SK-N-DZ (cell line): ENCODE measurements around the gene PPP2R3C. TPM values are rescaled to one million over a fixed set of nuclear protein-coding genes. Genes with fewer than 3 reads are reported as not detected.
"Not testable (repeated sequence)": the region's sequence is repeated elsewhere in the genome, so short reads cannot be mapped to it uniquely, and the experiment has no call there.

Experiments
- DNase-seq: peaks from one replicate; pipeline ENCODE4 v3.0.0-alpha.2; 2015; ENCODE audit warnings: low spot score
- polyA plus RNA-seq, 2 experiments: library from polyadenylated mRNA; depleted of rRNA; stranded (reverse); fragments of >200 nt; gene quantifications; 2 replicates each; pipeline ENCODE4 v1.2.3, GENCODE V29; 2014

PPP2R3C gene
- polyA plus RNA-seq (2014; cell fraction: cytosol; rRNA removed) = 70.2 and 71.1 TPM in 2 replicates
- 75.3 and 86.9 TPM in 2 replicates for polyA plus RNA-seq (2014; cell fraction: nucleus; rRNA removed)

DNA sequence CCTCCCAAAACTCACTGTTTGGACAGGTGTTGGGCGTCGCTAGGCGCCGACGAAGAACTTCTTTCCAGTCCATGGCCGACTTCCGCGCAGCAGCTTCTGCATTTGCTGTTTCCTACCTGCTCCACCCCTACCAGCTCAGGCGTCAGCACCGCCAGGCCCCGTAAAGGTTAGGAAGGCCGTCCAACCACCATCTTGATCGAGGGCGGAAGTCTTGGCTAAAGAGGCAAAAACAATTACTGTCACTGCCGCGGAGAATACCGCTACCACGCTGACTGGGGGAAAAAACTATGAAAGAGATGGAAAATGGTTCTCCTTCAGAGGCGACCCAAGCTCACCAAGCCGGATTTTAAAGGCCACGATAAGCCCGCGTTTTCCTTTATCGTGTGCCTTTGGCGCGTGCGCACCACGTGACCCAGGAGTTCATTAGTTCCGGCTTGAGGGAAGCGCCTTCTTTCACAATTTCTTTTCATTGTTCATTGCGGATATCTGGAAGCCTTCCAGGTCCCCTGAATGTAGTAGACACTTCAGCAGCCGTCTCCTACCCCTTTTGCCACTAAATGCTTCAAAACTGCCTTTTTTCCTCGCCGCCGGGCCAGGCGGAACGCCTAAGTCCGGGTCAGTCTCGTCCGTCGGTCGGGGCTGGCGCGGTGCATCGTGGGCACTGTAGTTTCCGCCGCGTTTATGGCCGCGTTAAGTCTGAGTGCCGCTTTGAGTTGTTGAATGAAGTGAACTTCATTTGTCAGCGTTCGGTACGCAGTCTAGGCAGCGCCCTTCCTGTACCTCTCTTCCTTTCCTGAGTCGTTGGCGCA, at the start of gene PPP2R3C, which contains the start of gene PRORP:
TSS of gene PPP2R3C (minus strand) at position 104 of the 809 bp plus-strand sequence. CDS start at position 73, 31 bp downstream.
TSS of gene PRORP (plus strand) at position 666 of the 809 bp plus-strand sequence. CDS start 694 bp downstream, outside the sequence.
- DNase-seq = peak; percentile 90

DNA sequence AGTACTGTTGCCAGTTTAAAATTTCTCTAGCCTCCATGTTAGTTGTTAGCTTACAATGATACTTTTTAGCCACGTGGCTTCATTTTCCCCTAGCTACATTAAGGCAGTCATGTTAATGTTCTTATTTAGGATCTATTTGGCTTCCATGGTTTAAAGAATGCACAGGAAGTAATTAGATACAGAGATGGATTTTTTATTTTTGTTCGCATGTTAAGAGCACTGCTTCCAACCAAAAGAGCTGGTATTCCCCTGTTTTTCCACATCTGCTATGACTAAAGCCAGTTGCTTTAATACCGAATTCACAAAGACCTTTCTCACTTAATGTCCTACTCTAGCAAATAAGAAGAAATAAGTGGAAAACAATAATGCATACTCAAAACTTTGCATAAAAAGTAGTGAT, 45.7 kb upstream of the PPP2R3C start:
- no peak for DNase-seq

DNA sequence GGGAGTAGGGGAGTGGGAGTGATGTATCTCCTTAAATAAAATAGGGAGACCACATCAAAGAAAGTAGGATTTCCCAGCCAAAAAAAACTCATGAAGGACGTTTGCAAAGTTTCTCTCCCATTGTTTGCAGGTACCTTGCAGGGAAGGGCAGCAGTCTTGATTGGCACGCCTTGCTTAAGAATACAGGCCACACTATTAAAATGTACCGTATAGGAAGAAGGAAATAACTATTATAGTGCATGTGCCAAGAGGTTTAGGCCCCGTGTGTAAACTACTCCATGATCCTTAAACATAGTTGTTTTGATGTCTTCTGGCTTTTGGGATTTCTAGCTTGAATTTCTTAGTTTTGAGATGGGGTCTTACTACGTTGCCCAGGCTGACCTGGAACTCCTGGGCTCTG, 43.1 kb upstream of the PPP2R3C start:
- no peak for DNase-seq

GRCh38 chr14:35163384-35163783, 41.6 kb upstream of the PPP2R3C start:
- no peak for DNase-seq

- no peak for DNase-seq
Observed at GRCh38 chr14:35161231-35161630, 39.4 kb upstream of the PPP2R3C start.

GRCh38 chr14:35159742-35160409, 38.1 kb upstream of the PPP2R3C start:
- DNase-seq = no peak

DNA sequence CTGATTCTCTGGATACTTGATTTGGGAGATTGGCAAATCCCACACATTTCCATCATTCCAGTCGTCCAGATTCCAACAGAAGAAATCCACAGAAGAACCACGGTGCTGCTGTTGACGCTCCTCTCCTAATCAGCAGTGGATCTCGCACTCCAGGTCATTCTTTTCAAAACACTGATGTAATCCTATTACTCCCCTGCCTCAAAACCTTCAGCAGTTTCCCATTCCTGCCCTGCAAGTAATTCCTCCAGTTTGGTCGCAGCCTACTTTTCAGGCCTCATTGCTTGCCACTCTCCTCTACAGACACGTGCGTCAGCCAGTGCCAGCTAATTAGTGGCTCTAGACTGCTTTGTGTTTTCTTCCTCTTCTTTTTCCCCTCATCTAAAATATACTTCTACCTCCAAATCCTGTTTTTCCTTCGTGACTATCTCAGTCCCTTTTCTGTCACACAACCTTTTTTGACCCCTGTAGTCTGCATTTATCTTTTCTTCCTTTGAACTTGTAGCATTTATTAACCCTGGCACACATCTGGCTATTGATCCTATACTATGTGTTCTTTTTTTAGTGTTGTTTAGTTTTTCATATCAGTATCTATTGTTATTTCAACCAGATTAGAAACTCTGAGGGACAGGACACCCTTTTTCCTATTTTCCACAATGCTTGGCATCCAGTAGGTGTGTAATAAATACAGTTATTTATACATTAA, 37.3 kb upstream of the PPP2R3C start:
- peak; percentile 23 for DNase-seq

- DNase-seq = no peak
Observed at GRCh38 chr14:35158491-35158890, 36.7 kb upstream of the PPP2R3C start.

GRCh38 chr14:35155962-35156361, 34.2 kb upstream of the PPP2R3C start:
- no peak for DNase-seq

DNA sequence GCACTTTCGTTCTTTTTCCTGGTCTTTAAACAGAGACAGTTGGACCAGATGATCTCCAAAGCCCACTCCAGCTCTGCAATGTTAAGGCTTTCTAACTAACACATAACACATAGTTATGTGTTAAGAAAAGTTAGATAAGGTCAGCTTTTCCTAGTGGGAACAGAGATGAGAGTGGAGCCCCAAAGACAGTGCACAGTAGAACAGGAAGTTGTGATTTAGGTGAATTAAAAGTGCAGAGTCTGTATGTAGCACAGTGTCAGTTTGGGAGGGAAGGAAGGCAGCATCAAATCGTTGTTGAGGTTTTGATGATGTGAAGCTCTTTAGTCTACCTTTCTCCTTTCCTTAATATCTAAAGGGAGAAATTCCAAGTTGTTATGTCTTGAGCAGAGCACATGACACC, 32.2 kb upstream of the PPP2R3C start:
- DNase-seq = no peak

DNA sequence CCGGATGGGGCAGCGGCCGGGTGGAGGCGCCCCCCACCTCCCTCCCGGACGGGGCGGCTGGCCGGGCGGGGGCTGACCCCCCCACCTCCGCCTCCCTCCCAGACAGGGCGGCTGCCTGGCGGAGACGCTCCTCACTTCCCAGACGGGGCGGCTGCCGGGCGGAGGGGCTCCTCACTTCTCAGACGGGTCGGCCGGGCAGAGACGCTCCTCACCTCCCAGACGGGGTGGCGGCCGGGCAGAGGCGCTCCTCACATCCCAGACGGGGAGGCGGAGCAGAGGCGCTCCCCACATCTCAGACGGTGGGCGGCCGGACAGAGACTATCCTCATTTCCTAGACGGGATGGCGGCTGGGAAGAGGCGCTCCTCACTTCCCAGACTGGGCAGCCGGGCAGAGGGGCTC, 30.7 kb upstream of the PPP2R3C start:
- DNase-seq = not testable (repeated sequence)

DNA sequence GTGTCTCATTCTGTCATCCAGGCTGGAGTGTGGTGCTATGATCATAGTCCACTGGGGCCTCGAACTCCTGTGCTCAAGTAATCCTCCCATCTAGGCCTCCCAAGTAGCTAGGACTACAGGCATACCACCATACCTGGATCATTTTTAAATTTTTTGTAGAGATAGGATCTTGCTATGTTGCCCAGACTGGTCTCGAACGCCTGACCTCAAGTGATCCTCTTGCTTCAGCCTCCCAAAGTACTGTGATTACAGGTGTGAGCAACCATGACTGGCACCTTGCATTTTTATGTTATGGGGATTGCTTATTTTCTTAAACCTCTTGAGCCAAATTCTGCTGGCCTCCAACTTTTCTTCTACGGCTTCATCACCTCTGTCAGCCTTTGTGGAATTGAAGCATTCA, 27.4 kb upstream of the PPP2R3C start:
- DNase-seq = no peak

- DNase-seq = no peak
Observed at GRCh38 chr14:35147711-35148110, 25.9 kb upstream of the PPP2R3C start.

- DNase-seq = no peak
Observed at GRCh38 chr14:35147186-35147585, 25.4 kb upstream of the PPP2R3C start.

- DNase-seq = no peak
Observed at GRCh38 chr14:35146711-35147149, 24.9 kb upstream of the PPP2R3C start.

- no peak for DNase-seq
Observed at GRCh38 chr14:35144029-35144428, 22.2 kb upstream of the PPP2R3C start.

DNA sequence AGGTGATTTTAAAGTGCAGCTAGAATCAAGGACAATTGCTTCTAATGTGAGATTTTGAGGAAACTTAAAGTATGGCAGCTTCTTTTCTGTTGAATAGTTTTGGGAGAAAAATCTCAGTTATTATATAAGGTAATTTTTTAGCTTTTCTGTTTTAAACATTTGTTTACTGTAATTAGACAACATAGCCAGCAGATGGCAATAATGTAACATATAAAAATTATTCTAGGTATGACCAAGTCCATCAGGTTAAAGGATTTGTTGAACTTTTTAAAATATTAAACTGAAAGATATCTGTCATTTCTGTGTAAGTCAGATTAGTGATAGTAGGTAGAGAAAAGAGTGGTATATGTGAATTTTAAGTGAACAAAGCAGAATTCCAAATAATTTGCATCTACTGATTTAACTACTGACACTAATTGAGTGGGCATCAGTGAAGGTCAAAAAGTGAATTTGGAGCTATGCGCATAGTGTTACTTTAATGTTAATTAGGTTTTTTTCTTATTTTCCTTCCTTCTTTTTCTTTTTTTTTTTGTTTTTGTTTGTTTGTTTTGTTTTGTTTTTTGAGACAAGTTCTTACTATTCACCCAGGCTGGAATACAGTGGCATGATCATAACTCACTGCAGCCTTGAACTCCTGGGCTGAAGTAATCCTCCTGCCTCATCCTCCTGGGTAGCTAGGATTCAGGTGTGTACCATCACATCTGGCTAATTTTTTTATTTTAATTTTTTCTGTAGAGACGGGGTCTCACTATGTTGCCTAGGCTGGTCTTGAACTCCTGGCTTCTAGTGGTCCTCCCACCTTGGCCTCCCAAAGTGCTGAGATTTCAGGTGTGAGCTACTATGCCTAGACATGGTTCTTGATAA, 19.2 kb upstream of the PPP2R3C start:
- DNase-seq = peak; percentile 33

DNA sequence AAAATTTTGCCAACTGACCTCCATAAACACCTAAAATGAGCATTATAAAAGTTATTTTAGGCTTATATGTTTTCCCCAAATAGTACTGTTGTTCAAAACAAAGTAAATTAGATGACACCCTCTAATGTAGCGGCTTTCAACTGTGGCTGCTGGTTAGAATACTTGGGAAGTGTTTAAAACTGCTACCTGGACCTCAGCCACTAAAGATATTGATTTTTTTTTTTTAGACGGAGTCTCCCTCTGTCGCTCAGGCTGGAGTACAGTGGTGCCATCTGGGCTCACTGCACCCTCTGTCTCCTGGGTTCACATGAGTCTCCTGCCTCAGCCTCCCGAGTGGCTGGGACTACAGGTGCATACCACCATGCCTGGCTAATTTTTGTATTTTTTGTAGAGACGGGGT, 16.8 kb upstream of the PPP2R3C start:
- DNase-seq = no peak

GRCh38 chr14:35134329-35135123, 12.7 kb upstream of the PPP2R3C start:
- DNase-seq = no peak
